ENCODE data around the gene DNASE1L3. TPM values are rescaled to one million over a fixed set of nuclear protein-coding genes. Genes with fewer than 3 reads are reported as not detected.

DNASE1L3 gene
- total and polyA plus RNA-seq, 2 of the 8 experiments (the other 6 are each of a cell fraction or from before 2014, with no cell fraction given), result not detected

DNA sequence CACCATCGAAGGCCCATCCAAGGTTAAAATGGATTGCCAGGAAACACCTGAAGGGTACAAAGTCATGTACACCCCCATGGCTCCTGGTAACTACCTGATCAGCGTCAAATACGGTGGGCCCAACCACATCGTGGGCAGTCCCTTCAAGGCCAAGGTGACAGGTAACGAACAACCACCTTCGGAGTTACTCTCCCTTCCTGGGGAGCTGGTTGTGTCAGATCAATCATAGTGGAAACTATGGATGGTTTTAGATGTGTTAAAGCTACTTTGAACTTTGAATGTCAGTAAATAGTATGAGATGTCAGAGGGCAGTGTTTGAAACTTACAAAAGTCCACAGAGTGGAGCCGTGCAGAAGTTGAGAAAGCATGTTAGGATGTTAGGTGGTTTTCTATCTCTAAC is 42.3 kb downstream of the DNASE1L3 start:
- Histone ChIP-seq H2BK5ac (ENCODE audit: low read depth, low read length) (no peak overlapping the region), H4K8ac (ENCODE audit: extremely low read depth, insufficient read depth, low read length) (peak overlapping the region; percentile 71; the same call in 1 of the 2 replicates), H3K27me3 (replicated peaks in 1 of 4; ENCODE audit: control insufficient read depth in 3 of 4, extremely low read depth in 1 of 4, insufficient read depth in 3 of 4, low read length in 3 of 4) (no peaks in the 10 kb centered on the region), H3K36me3 (ENCODE audit: control insufficient read depth in 2 of 4, insufficient read depth in 4 of 4, low read length in 3 of 4) (peaks cover 2 to 24% (median 17%) of the 10 kb centered on the region in 4 experiments; a peak in 7 of 8 replicates), H3K14ac (ENCODE audit: insufficient read length) (no peak overlapping the region), H4K5ac (ENCODE audit: insufficient read length, low read depth, low read length) (no peak overlapping the region), H3K9ac (replicated peaks in 1 of 4; ENCODE audit: extremely low read depth in 1 of 4, low read depth in 3 of 4, low read length in 3 of 4) (no peak overlapping the region), H3K56ac (replicated peaks; ENCODE audit: insufficient read length, low read depth, low read length) (no peak overlapping the region), H3K23me2 (ENCODE audit: low read depth, low read length) (no peaks in the 10 kb centered on the region), H2BK15ac (ENCODE audit: low read length) (no peak overlapping the region), H3K4me2 (ENCODE audit: insufficient read depth in 1 of 2, low read depth in 2 of 2, low read length in 2 of 2) (no peak overlapping the region), H2BK12ac (ENCODE audit: low read depth, low read length) (no peak overlapping the region), H3K27ac (ENCODE audit: low read depth, low read length) (no peak overlapping the region), H3K79me1 (ENCODE audit: low read depth, low read length) (no peaks in the 10 kb centered on the region; the same call in 1 of the 2 replicates), H3K9me3 (ENCODE audit: insufficient read depth in 2 of 2, low read depth in 1 of 2, low read length in 1 of 2) (no peaks in the 10 kb centered on the region), H3K23ac (ENCODE audit: insufficient read length) (no peak overlapping the region), H4K20me1 (replicated peaks in 1 of 2; ENCODE audit: control insufficient read depth in 1 of 2, insufficient read depth in 2 of 2, low read length in 2 of 2) (peaks cover 0 to 6% of the 10 kb centered on the region in 2 experiments), H2AFZ (ENCODE audit: low read length) (no peak overlapping the region), H3K18ac (ENCODE audit: extremely low read depth, low read length) (no peak overlapping the region), H3K79me2 (ENCODE audit: control insufficient read depth in 1 of 2, insufficient read depth in 2 of 2, low read length in 2 of 2) (no peaks in the 10 kb centered on the region), H4K91ac (replicated peaks; ENCODE audit: insufficient read length, low read length) (no peak overlapping the region), H3K4ac (replicated peaks; ENCODE audit: insufficient read length, low read depth, low read length) (no peak overlapping the region), H2BK20ac (ENCODE audit: low read length) (no peak overlapping the region), H3K4me1 (replicated peaks in 1 of 4; ENCODE audit: control insufficient read depth in 3 of 4, insufficient read depth in 4 of 4, low read length in 3 of 4) (peaks cover 0 to 9% (median 7%) of the 10 kb centered on the region in 4 experiments; a peak in 4 of 7 replicates), H2AK5ac (ENCODE audit: low read depth, low read length) (no peak overlapping the region), H2BK120ac (replicated peaks; ENCODE audit: low read depth, low read length) (no peak overlapping the region), H3K4me3 (ENCODE audit: extremely low read depth in 1 of 4, insufficient read depth in 2 of 4, low read depth in 3 of 4, low read length in 4 of 4) (no peak overlapping the region)
- POLR2A ChIA-PET (ENCODE audit: partially characterized antibody), result no interaction called here
- FAIRE-seq, result no peak
- CTCF ChIA-PET (ENCODE audit: partially characterized antibody), result interaction anchor here (0.6 to 4.4 kb wide), 14 partner anchors 10 to 200 kb away, joined by 3 to 40 read pairs (median 6); partner anchors contain the start of gene FLNB
- no peak for DNase-seq (ENCODE audit: low read depth in 1 of 2, low spot score in 2 of 2)
- 82% methylated on average over 7 of the region's 7 CpGs; no CpG with 5 or more reads in 1 of the 2 experiments for WGBS, 2 experiments (ENCODE audit: extremely low coverage in 1 of 2, insufficient coverage in 1 of 2, insufficient read length in 1 of 2, insufficient replicate concordance in 2 of 2, low coverage in 1 of 2, low lambda C conversion rate in 2 of 2, missing lambda C conversion rate in 1 of 2)
- TF ChIP-seq, protein P1, sequence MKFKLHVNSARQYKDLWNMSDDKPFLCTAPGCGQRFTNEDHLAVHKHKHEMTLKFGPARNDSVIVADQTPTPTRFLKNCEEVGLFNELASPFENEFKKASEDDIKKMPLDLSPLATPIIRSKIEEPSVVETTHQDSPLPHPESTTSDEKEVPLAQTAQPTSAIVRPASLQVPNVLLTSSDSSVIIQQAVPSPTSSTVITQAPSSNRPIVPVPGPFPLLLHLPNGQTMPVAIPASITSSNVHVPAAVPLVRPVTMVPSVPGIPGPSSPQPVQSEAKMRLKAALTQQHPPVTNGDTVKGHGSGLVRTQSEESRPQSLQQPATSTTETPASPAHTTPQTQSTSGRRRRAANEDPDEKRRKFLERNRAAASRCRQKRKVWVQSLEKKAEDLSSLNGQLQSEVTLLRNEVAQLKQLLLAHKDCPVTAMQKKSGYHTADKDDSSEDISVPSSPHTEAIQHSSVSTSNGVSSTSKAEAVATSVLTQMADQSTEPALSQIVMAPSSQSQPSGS (IDR thresholded peaks at IDR 0.05; ENCODE audit: low read length), result no peak
- TF ChIP-seq SP2 (IDR thresholded peaks at IDR 0.05; ENCODE audit: low read length), result no peak
- no peak for TF ChIP-seq SIX5 (IDR thresholded peaks at IDR 0.05; ENCODE audit: low read depth, low read length)
- TF ChIP-seq BRCA1 (IDR thresholded peaks at IDR 0.05; ENCODE audit: low read depth, low read length), result no peak
- TF ChIP-seq GABPA (IDR thresholded peaks at IDR 0.05; ENCODE audit: borderline replicate concordance, insufficient read depth, low read length), result no peak
- TF ChIP-seq NRF1 (IDR thresholded peaks at IDR 0.05; ENCODE audit: low read depth, low read length), result no peak
- TF ChIP-seq POLR2AphosphoS5 (IDR thresholded peaks at IDR 0.05; ENCODE audit: low read depth, low read length), result no peak
- TF ChIP-seq, protein P2, sequence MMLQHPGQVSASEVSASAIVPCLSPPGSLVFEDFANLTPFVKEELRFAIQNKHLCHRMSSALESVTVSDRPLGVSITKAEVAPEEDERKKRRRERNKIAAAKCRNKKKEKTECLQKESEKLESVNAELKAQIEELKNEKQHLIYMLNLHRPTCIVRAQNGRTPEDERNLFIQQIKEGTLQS (IDR thresholded peaks at IDR 0.05; ENCODE audit: insufficient read depth, low read depth, low read length), result no peak
- no peak for TF ChIP-seq POU5F1 (IDR thresholded peaks at IDR 0.05; ENCODE audit: low read depth, low read length)

All from H1 (cell line).